ENCODE results near the gene KCNAB1. TPM values are rescaled to one million over a fixed set of nuclear protein-coding genes. Genes with fewer than 3 reads are reported as not detected.
"Not testable (repeated sequence)": the region's sequence is repeated elsewhere in the genome, so short reads cannot be mapped to it uniquely, and the experiment has no call there.

KCNAB1 gene
- total RNA-seq, 1 donor from 2014 or later, result 0.21 TPM

GRCh38 chr3:156554842-156555687 lies 434.7 kb downstream of the KCNAB1 start, which contains the start of gene SSR3:
TSS of gene SSR3 (minus strand) at chr3:156555117. CDS start at chr3:156555089, 28 bp downstream.
- DNase-seq (ENCODE audit: extremely low spot score, unreplicated experiment), result peak; percentile 99
- Mint-ChIP-seq H3K4me1 (ENCODE audit: unreplicated experiment) (peaks cover 44% of the 10 kb centered on the region), H3K9me3 (ENCODE audit: unreplicated experiment) (no peaks in the 10 kb centered on the region), H3K27me3 (ENCODE audit: unreplicated experiment) (no peaks in the 10 kb centered on the region), H3K36me3 (ENCODE audit: unreplicated experiment) (peaks cover 30% of the 10 kb centered on the region), H3K27ac (ENCODE audit: unreplicated experiment) (peak within 1 kb of the TSS; percentile 95), H3K4me3 (ENCODE audit: unreplicated experiment) (peak within 1 kb of the TSS; percentile 97)
- TF ChIP-seq, protein P1, sequence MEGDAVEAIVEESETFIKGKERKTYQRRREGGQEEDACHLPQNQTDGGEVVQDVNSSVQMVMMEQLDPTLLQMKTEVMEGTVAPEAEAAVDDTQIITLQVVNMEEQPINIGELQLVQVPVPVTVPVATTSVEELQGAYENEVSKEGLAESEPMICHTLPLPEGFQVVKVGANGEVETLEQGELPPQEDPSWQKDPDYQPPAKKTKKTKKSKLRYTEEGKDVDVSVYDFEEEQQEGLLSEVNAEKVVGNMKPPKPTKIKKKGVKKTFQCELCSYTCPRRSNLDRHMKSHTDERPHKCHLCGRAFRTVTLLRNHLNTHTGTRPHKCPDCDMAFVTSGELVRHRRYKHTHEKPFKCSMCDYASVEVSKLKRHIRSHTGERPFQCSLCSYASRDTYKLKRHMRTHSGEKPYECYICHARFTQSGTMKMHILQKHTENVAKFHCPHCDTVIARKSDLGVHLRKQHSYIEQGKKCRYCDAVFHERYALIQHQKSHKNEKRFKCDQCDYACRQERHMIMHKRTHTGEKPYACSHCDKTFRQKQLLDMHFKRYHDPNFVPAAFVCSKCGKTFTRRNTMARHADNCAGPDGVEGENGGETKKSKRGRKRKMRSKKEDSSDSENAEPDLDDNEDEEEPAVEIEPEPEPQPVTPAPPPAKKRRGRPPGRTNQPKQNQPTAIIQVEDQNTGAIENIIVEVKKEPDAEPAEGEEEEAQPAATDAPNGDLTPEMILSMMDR (IDR thresholded peaks at IDR 0.05), result peak; percentile 17

DNA sequence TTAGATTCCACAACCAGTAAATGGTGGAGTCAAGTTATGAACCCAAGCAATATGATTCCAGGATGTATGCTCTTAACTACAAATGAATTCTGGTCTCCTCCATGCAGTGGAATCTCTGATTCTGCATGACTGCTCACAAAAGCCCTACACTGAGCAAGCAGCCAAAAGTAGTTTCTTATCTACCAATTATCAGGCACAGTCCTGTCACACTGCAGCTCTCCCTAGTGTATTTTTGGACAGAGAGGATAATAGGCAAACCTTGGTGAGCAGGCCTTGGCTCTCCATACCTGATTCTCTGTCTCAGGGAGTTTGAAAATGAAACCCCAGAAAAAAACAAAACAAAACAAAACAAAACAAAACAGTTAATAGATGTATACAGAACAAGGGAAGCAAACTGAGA lies 438.0 kb downstream of the KCNAB1 start:
- peaks cover 11% of the 10 kb centered on the region for H3K4me1 Mint-ChIP-seq (ENCODE audit: unreplicated experiment)
- no peak for DNase-seq (ENCODE audit: extremely low spot score, unreplicated experiment)
- TF ChIP-seq, protein P1 (IDR thresholded peaks at IDR 0.05), result no peak
- no peaks in the 10 kb centered on the region for H3K9me3 Mint-ChIP-seq (ENCODE audit: unreplicated experiment)
- no peaks in the 10 kb centered on the region for H3K36me3 Mint-ChIP-seq (ENCODE audit: unreplicated experiment)
- H3K4me3 Mint-ChIP-seq (ENCODE audit: unreplicated experiment), result no peak overlapping the region
- no peaks in the 10 kb centered on the region for H3K27me3 Mint-ChIP-seq (ENCODE audit: unreplicated experiment)
- no peak overlapping the region for H3K27ac Mint-ChIP-seq (ENCODE audit: unreplicated experiment)

DNA sequence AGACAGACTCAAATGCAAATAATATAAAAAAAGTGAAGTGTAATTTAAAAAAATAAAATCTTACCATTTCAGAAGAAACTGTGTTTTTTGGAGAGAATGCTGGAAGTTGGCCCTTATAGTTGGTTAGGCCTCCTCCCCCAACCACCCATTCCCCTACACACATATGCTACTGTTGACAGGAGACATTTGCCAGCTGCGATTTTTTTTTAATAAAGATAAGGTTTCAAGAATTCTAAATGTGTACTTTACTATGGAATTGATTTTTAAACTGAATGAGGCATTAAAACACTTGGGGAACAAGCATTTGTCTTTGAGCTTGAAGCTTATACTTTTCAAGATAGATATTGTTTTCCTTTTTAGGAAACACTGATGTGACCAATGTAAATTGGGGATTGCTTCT lies 438.9 kb downstream of the KCNAB1 start:
- H3K9me3 Mint-ChIP-seq (ENCODE audit: unreplicated experiment), result no peaks in the 10 kb centered on the region
- no peak overlapping the region for H3K27ac Mint-ChIP-seq (ENCODE audit: unreplicated experiment)
- TF ChIP-seq, protein P1 (IDR thresholded peaks at IDR 0.05), result no peak
- no peaks in the 10 kb centered on the region for H3K27me3 Mint-ChIP-seq (ENCODE audit: unreplicated experiment)
- H3K4me1 Mint-ChIP-seq (ENCODE audit: unreplicated experiment), result peaks cover 3% of the 10 kb centered on the region
- no peaks in the 10 kb centered on the region for H3K36me3 Mint-ChIP-seq (ENCODE audit: unreplicated experiment)
- no peak for DNase-seq (ENCODE audit: extremely low spot score, unreplicated experiment)
- no peak overlapping the region for H3K4me3 Mint-ChIP-seq (ENCODE audit: unreplicated experiment)

- no peak overlapping the region for H3K4me3 Mint-ChIP-seq (ENCODE audit: unreplicated experiment)
- H3K9me3 Mint-ChIP-seq (ENCODE audit: unreplicated experiment), result no peaks in the 10 kb centered on the region
- TF ChIP-seq, protein P1 (IDR thresholded peaks at IDR 0.05), result no peak
- no peak for DNase-seq (ENCODE audit: extremely low spot score, unreplicated experiment)
- no peaks in the 10 kb centered on the region for H3K36me3 Mint-ChIP-seq (ENCODE audit: unreplicated experiment)
- H3K27ac Mint-ChIP-seq (ENCODE audit: unreplicated experiment), result no peak overlapping the region
- no peaks in the 10 kb centered on the region for H3K27me3 Mint-ChIP-seq (ENCODE audit: unreplicated experiment)
- no peaks in the 10 kb centered on the region for H3K4me1 Mint-ChIP-seq (ENCODE audit: unreplicated experiment)
Observed at GRCh38 chr3:156561533-156561932, 441.2 kb downstream of the KCNAB1 start.

GRCh38 chr3:156562486-156562885 lies 442.1 kb downstream of the KCNAB1 start:
- H3K4me1 Mint-ChIP-seq (ENCODE audit: unreplicated experiment); H3K4me3 Mint-ChIP-seq (ENCODE audit: unreplicated experiment): not testable (repeated sequence)

More at GRCh38 chr3:156562486-156562885, 442.1 kb downstream of the KCNAB1 start:
- H3K27ac Mint-ChIP-seq (ENCODE audit: unreplicated experiment); H3K36me3 Mint-ChIP-seq (ENCODE audit: unreplicated experiment); H3K9me3 Mint-ChIP-seq (ENCODE audit: unreplicated experiment); H3K27me3 Mint-ChIP-seq (ENCODE audit: unreplicated experiment); DNase-seq (ENCODE audit: extremely low spot score, unreplicated experiment): not testable (repeated sequence)

Data from osteocyte (in vitro differentiated cells).